WTC11 (cell line): ENCODE data around the gene ETV6. TPM values are rescaled to one million over a fixed set of nuclear protein-coding genes. Genes with fewer than 3 reads are reported as not detected.

ENCODE experiments used
- ATAC-seq: fragments of 200-7000 bp; cut with Tn5 transposase; 2 replicates; pipeline ENCODE4 v1.10.0; 2021; ENCODE audit warnings: mild to moderate bottlenecking, moderate library complexity
- CTCF ChIA-PET: fragments of 300-600 bp; sonication (Branson Sonifier 250); formaldehyde crosslinking; loops from one replicate; lab custom pipeline; 2021; ENCODE audit warnings: antibody characterized with exemption; lab: Charles Lee
- POLR2A ChIA-PET: fragments of 350-600 bp; sonication (Branson Sonifier 250); formaldehyde crosslinking; loops from one replicate; lab custom pipeline; 2021; ENCODE audit warnings: antibody characterized with exemption; lab: Charles Lee
- DNase-seq: peaks from one replicate; pipeline ENCODE4 v3.0.0; 2021; ENCODE audit warnings: low spot score
- H3K27ac Mint-ChIP-seq: 2 replicates; pipeline ENCODE4 v1.8.0; 2021; ENCODE audit warnings: mixed read lengths
- H3K27me3 Mint-ChIP-seq: 2 replicates; pipeline ENCODE4 v1.8.0; 2021; ENCODE audit warnings: low read depth, mild to moderate bottlenecking, moderate library complexity, mixed read lengths
- H3K36me3 Mint-ChIP-seq: 2 replicates; pipeline ENCODE4 v1.8.0; 2021; ENCODE audit warnings: mixed read lengths
- H3K4me1 Mint-ChIP-seq: 2 replicates; pipeline ENCODE4 v1.8.0; 2022; ENCODE audit warnings: mixed read lengths
- H3K4me3 Mint-ChIP-seq: 2 replicates; pipeline ENCODE4 v1.8.0; 2021; ENCODE audit warnings: mild to moderate bottlenecking, moderate library complexity, mixed read lengths
- H3K9me3 Mint-ChIP-seq: 2 replicates; pipeline ENCODE4 v1.8.0; 2021; ENCODE audit warnings: mixed read lengths
- ATF1 ChIP-seq: sonication (generic); formaldehyde crosslinking; IDR thresholded peaks from 2 replicates; pipeline ENCODE4 v1.8.1; 2023; ENCODE audit warnings: mild to moderate bottlenecking, moderate library complexity, missing genetic modification reagents
- EMX1 ChIP-seq: fragments of 250-450 bp; sonication (Bioruptor Pico); IDR thresholded peaks from 2 replicates; pipeline ENCODE4 v1.8.0; 2021; ENCODE audit warnings: mild to moderate bottlenecking
- ETV6 ChIP-seq: sonication (generic); formaldehyde crosslinking; IDR thresholded peaks from 2 replicates; pipeline ENCODE4 v1.8.1; 2022; ENCODE audit warnings: mild to moderate bottlenecking, missing genetic modification reagents
- FOXJ3 ChIP-seq: sonication (generic); formaldehyde crosslinking; IDR thresholded peaks from 2 replicates; pipeline ENCODE4 v1.9.0; 2021; ENCODE audit warnings: missing genetic modification reagents, mild to moderate bottlenecking, borderline replicate concordance
- FOXP4 ChIP-seq: sonication (generic); formaldehyde crosslinking; IDR thresholded peaks from 2 replicates; pipeline ENCODE4 v1.8.0; 2022; ENCODE audit warnings: mild to moderate bottlenecking, missing genetic modification reagents
- GABPB1 ChIP-seq: sonication (generic); formaldehyde crosslinking; IDR thresholded peaks from 2 replicates; pipeline ENCODE4 v1.8.1; 2023; ENCODE audit warnings: mild to moderate bottlenecking, missing genetic modification reagents
- GTF2I ChIP-seq: fragments of 250-450 bp; sonication (Bioruptor Pico); conservative IDR thresholded peaks from 2 replicates; pipeline ENCODE4 v1.4.0; 2021; ENCODE audit warnings: mild to moderate bottlenecking
- HMGXB4 ChIP-seq: sonication (generic); formaldehyde crosslinking; IDR thresholded peaks from 2 replicates; pipeline ENCODE4 v1.8.1; 2023; ENCODE audit warnings: mild to moderate bottlenecking, moderate library complexity, missing genetic modification reagents
- IRF2 ChIP-seq: sonication (generic); formaldehyde crosslinking; IDR thresholded peaks from 2 replicates; pipeline ENCODE4 v1.8.0; 2022; ENCODE audit warnings: low read depth, missing genetic modification reagents, borderline replicate concordance
- NFATC4 ChIP-seq: fragments of 250-450 bp; sonication (Bioruptor Pico); IDR thresholded peaks from 2 replicates; pipeline ENCODE4 v1.9.0; 2021; ENCODE audit warnings: mild to moderate bottlenecking
- SMAD3 ChIP-seq: sonication (generic); formaldehyde crosslinking; IDR thresholded peaks from 2 replicates; pipeline ENCODE4 v1.8.0; 2022; ENCODE audit warnings: missing genetic modification reagents, mild to moderate bottlenecking, borderline replicate concordance
- TEAD1 ChIP-seq: sonication (generic); formaldehyde crosslinking; IDR thresholded peaks from 2 replicates; pipeline ENCODE4 v1.8.0; 2022; ENCODE audit warnings: mild to moderate bottlenecking, missing genetic modification reagents
- USF1 ChIP-seq: sonication (generic); formaldehyde crosslinking; IDR thresholded peaks from 2 replicates; pipeline ENCODE4 v1.8.0; 2022; ENCODE audit warnings: mild to moderate bottlenecking, missing genetic modification reagents
- ZMAT4 ChIP-seq: fragments of 250-450 bp; sonication (Bioruptor Pico); IDR thresholded peaks from 2 replicates; pipeline ENCODE4 v1.9.0; 2021; ENCODE audit warnings: mild to moderate bottlenecking
- ZNF281 ChIP-seq: sonication (generic); formaldehyde crosslinking; IDR thresholded peaks from 2 replicates; pipeline ENCODE4 v1.8.0; 2023; ENCODE audit warnings: mild to moderate bottlenecking, missing genetic modification reagents
- total RNA-seq: library from RNA; stranded (reverse); gene quantifications from 3 replicates; pipeline ENCODE4 v1.2.3, GENCODE V29; 2021
- TF ChIP-seq, protein P1 (sequence below): sonication (generic); formaldehyde crosslinking; IDR thresholded peaks from 2 replicates; pipeline ENCODE4 v1.8.1; 2023; ENCODE audit warnings: mild to moderate bottlenecking, missing genetic modification reagents
- TF ChIP-seq, protein P2 (sequence below): sonication (generic); formaldehyde crosslinking; IDR thresholded peaks from 2 replicates; pipeline ENCODE4 v1.8.1; 2022; ENCODE audit warnings: mild to moderate bottlenecking, moderate library complexity, missing genetic modification reagents
- TF ChIP-seq, protein P3 (sequence below): sonication (generic); formaldehyde crosslinking; IDR thresholded peaks from 2 replicates; pipeline ENCODE4 v1.8.0; 2022; ENCODE audit warnings: mild to moderate bottlenecking, missing genetic modification reagents

ETV6 gene
- total RNA-seq, 1 experiment from 2014 or later, result 23.5 TPM

DNA sequence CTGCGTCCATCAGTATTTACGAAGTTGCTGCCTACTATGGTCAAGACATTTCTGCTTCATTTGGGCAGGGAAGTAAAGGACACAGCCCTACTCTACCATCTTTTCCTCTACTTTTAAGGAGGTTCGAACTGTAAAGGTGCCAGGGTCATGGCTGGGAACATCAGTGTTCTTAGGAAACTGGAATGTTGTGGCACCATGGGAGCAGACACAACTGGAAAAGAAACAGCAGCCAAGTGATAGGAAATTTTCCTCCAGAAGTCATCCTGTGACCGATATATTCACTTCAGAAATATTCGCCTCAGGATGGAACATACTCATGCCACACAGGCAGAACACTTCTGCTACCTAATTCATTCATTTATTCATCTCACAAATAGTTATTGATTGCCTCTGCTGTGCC, 104.4 kb downstream of the ETV6 start:
- DNase-seq, result no peak
- ATAC-seq, result no peak
- CTCF ChIA-PET, result no interaction called here
- H3K4me1 Mint-ChIP-seq, result peaks cover 53% of the 10 kb centered on the region
- no peaks in the 10 kb centered on the region for H3K27me3 Mint-ChIP-seq
- peak overlapping the region; percentile 92 for H3K27ac Mint-ChIP-seq
- H3K4me3 Mint-ChIP-seq, result no peak overlapping the region
- POLR2A ChIA-PET, result interaction anchor here (1.0 kb wide), 1 partner anchor 174 kb away, joined by 3 read pairs; no protein-coding TSS in a partner anchor
- no peaks in the 10 kb centered on the region for H3K9me3 Mint-ChIP-seq
- peaks cover 3% of the 10 kb centered on the region; the same call in 1 of the 2 replicates for H3K36me3 Mint-ChIP-seq
- TF ChIP-seq IRF2 (CRISPR knock-in tag) (no peak), USF1 (no peak), EMX1 (CRISPR knock-in tag) (no peak), GABPB1 (CRISPR knock-in tag) (no peak), TEAD1 (CRISPR knock-in tag) (no peak), ATF1 (CRISPR knock-in tag) (no peak), ZMAT4 (CRISPR knock-in tag) (no peak), ZNF281 (CRISPR knock-in tag) (no peak), FOXJ3 (no peak), SMAD3 (CRISPR knock-in tag) (no peak), FOXP4 (CRISPR knock-in tag) (no peak), HMGXB4 (no peak), NFATC4 (CRISPR knock-in tag) (no peak), ETV6 (no peak), GTF2I (CRISPR knock-in tag) (no peak)
- TF ChIP-seq, protein P1, sequence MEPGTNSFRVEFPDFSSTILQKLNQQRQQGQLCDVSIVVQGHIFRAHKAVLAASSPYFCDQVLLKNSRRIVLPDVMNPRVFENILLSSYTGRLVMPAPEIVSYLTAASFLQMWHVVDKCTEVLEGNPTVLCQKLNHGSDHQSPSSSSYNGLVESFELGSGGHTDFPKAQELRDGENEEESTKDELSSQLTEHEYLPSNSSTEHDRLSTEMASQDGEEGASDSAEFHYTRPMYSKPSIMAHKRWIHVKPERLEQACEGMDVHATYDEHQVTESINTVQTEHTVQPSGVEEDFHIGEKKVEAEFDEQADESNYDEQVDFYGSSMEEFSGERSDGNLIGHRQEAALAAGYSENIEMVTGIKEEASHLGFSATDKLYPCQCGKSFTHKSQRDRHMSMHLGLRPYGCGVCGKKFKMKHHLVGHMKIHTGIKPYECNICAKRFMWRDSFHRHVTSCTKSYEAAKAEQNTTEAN, result no peak
- TF ChIP-seq, protein P2, sequence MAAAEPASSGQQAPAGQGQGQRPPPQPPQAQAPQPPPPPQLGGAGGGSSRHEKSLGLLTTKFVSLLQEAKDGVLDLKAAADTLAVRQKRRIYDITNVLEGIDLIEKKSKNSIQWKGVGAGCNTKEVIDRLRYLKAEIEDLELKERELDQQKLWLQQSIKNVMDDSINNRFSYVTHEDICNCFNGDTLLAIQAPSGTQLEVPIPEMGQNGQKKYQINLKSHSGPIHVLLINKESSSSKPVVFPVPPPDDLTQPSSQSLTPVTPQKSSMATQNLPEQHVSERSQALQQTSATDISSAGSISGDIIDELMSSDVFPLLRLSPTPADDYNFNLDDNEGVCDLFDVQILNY, result no peak
- TF ChIP-seq, protein P3, sequence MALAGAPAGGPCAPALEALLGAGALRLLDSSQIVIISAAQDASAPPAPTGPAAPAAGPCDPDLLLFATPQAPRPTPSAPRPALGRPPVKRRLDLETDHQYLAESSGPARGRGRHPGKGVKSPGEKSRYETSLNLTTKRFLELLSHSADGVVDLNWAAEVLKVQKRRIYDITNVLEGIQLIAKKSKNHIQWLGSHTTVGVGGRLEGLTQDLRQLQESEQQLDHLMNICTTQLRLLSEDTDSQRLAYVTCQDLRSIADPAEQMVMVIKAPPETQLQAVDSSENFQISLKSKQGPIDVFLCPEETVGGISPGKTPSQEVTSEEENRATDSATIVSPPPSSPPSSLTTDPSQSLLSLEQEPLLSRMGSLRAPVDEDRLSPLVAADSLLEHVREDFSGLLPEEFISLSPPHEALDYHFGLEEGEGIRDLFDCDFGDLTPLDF, result no peak
- TF ChIP-seq, all 79 proteins: peak for 0
